ENCODE data around the gene CAMTA1.

The CAMTA1 gene

DNA sequence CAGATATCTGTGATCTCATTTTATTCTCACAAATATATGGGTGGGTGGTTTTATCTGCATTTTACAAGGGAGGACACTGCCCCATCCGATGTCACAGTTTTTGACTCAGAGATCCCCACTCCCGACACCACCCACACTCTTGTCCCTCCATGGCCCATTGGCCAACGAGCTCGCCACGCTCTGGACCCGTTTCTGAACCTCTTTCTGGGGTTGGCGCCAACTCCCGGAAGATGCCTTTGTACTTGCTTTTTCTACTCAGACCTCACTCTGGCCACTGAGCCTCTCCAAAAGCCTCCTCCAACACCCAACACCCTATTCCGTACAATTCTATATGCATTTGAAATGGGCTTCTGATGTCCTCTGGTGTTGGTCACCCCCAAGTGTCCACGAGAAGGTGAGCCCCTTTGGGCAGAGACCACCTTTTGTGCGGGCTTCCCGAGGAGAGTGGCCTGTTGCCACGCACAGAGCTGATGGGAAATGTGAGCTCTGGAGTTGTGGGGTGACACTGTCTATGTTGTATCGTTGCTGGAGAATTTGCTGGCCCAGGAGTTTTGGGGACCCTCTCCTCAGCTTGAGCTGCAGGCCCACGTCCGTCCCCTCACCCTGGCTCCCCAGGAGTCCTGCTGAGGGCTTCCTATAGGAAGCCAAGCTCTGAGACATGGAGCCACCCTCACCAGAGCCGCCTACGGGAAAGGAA, 618.9 kb downstream of the CAMTA1 start:
- H3K4me3 ChIP-seq (ENCODE audit: insufficient read depth, low read length, poor library complexity, severe bottlenecking): no peak overlapping the region
- no peaks in the 10 kb centered on the region for H3K79me2 ChIP-seq (ENCODE audit: insufficient read depth, low read length)
- no peak overlapping the region for H3K9ac ChIP-seq (ENCODE audit: low read length)
- TF ChIP-seq EZH2phosphoT487 (conservative IDR thresholded peaks at IDR 0.05; ENCODE audit: low read length): no peak
- TF ChIP-seq, protein P1, sequence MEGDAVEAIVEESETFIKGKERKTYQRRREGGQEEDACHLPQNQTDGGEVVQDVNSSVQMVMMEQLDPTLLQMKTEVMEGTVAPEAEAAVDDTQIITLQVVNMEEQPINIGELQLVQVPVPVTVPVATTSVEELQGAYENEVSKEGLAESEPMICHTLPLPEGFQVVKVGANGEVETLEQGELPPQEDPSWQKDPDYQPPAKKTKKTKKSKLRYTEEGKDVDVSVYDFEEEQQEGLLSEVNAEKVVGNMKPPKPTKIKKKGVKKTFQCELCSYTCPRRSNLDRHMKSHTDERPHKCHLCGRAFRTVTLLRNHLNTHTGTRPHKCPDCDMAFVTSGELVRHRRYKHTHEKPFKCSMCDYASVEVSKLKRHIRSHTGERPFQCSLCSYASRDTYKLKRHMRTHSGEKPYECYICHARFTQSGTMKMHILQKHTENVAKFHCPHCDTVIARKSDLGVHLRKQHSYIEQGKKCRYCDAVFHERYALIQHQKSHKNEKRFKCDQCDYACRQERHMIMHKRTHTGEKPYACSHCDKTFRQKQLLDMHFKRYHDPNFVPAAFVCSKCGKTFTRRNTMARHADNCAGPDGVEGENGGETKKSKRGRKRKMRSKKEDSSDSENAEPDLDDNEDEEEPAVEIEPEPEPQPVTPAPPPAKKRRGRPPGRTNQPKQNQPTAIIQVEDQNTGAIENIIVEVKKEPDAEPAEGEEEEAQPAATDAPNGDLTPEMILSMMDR (IDR thresholded peaks at IDR 0.05; ENCODE audit: insufficient read depth, low read length, poor library complexity, severe bottlenecking): no peak
- H3K36me3 ChIP-seq (ENCODE audit: low read length): no peaks in the 10 kb centered on the region
- H2AFZ ChIP-seq (ENCODE audit: low read depth, low read length, severe bottlenecking): no peak overlapping the region
- no peak overlapping the region for H3K4me2 ChIP-seq (ENCODE audit: low read depth, low read length, poor library complexity, severe bottlenecking)
- H3K27me3 ChIP-seq (ENCODE audit: low read length): no peaks in the 10 kb centered on the region
- H3F3A ChIP-seq (ENCODE audit: insufficient read depth): no peaks in the 10 kb centered on the region
- H4K20me1 ChIP-seq (ENCODE audit: low read depth, low read length): no peaks in the 10 kb centered on the region
- no peaks in the 10 kb centered on the region for H3K9me3 ChIP-seq (ENCODE audit: insufficient read depth, low read length)
- H3K27ac ChIP-seq (ENCODE audit: low read depth, low read length): no peak overlapping the region
- H3K9me2 ChIP-seq (replicated peaks; ENCODE audit: insufficient read depth, low read length): no peaks in the 10 kb centered on the region

- H3K27me3 ChIP-seq (ENCODE audit: low read length): no peaks in the 10 kb centered on the region
- H3F3A ChIP-seq (ENCODE audit: insufficient read depth): no peaks in the 10 kb centered on the region
- TF ChIP-seq EZH2phosphoT487 (conservative IDR thresholded peaks at IDR 0.05; ENCODE audit: low read length): no peak
- TF ChIP-seq, protein P1 (IDR thresholded peaks at IDR 0.05; ENCODE audit: insufficient read depth, low read length, poor library complexity, severe bottlenecking): no peak
- no peaks in the 10 kb centered on the region for H3K9me3 ChIP-seq (ENCODE audit: insufficient read depth, low read length)
- H3K79me2 ChIP-seq (ENCODE audit: insufficient read depth, low read length): no peaks in the 10 kb centered on the region
- H4K20me1 ChIP-seq (ENCODE audit: low read depth, low read length): no peaks in the 10 kb centered on the region
- H2AFZ ChIP-seq (ENCODE audit: low read depth, low read length, severe bottlenecking): no peak overlapping the region
- H3K27ac ChIP-seq (ENCODE audit: low read depth, low read length): no peak overlapping the region
- no peak overlapping the region for H3K9ac ChIP-seq (ENCODE audit: low read length)
- no peak overlapping the region for H3K4me3 ChIP-seq (ENCODE audit: insufficient read depth, low read length, poor library complexity, severe bottlenecking)
- no peak overlapping the region for H3K4me2 ChIP-seq (ENCODE audit: low read depth, low read length, poor library complexity, severe bottlenecking)
- H3K36me3 ChIP-seq (ENCODE audit: low read length): no peaks in the 10 kb centered on the region
- H3K9me2 ChIP-seq (replicated peaks; ENCODE audit: insufficient read depth, low read length): no peaks in the 10 kb centered on the region
These were observed 620.7 kb downstream of the CAMTA1 start for GRCh38 chr1:7405844-7406500.

DNA sequence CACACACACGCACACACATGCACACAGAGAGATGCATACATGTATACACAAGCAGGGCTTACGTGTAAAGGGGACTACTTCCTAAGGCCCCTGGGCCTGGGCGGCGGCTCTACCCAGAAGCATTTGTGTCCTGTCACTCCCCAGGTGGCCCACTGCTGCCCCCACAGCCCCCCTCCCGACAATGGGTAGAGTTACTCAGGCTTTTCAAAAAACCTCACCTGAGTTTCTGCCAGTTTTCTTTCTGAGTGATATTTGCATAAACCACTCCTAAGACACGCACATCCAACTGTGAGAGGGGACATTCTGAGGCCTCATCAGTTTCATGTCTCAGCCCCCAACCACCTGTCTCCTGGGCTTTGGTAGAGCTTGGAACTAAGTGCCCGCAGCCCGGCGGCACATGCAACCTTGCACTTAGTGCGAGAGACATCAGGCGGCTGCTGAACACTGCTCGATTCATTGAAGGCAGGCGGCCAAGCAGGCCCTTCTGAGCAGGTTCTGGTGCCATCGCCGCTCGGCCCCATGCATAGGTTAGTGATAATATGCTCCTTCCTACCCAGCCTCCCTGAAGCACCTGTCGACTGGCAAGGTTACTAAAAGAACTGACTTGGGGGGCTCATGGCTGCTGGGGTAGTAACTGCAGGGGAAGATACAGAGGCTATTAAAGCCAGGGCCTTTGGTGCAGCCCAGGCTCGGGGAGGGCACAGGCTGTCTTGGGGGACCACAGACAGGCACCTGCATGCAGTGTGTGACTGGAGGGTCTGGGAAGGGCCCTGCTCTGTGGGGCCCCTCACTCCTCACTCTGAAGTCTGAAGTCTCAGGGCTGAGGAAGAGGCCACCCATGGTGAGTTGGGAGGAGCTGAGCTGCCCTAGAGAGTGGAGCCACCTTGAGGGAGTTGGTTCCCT, 621.6 kb downstream of the CAMTA1 start:
- no peak overlapping the region for H3K4me2 ChIP-seq (ENCODE audit: low read depth, low read length, poor library complexity, severe bottlenecking)
- no peaks in the 10 kb centered on the region for H3K79me2 ChIP-seq (ENCODE audit: insufficient read depth, low read length)
- TF ChIP-seq EZH2phosphoT487 (conservative IDR thresholded peaks at IDR 0.05; ENCODE audit: low read length): no peak
- TF ChIP-seq, protein P1 (IDR thresholded peaks at IDR 0.05; ENCODE audit: insufficient read depth, low read length, poor library complexity, severe bottlenecking): no peak
- no peaks in the 10 kb centered on the region for H3K9me3 ChIP-seq (ENCODE audit: insufficient read depth, low read length)
- H3K4me3 ChIP-seq (ENCODE audit: insufficient read depth, low read length, poor library complexity, severe bottlenecking): no peak overlapping the region
- no peak overlapping the region for H2AFZ ChIP-seq (ENCODE audit: low read depth, low read length, severe bottlenecking)
- no peak overlapping the region for H3K9ac ChIP-seq (ENCODE audit: low read length)
- H3K27me3 ChIP-seq (ENCODE audit: low read length): no peaks in the 10 kb centered on the region
- H3K27ac ChIP-seq (ENCODE audit: low read depth, low read length): no peak overlapping the region
- H3F3A ChIP-seq (ENCODE audit: insufficient read depth): no peaks in the 10 kb centered on the region
- no peaks in the 10 kb centered on the region for H3K9me2 ChIP-seq (replicated peaks; ENCODE audit: insufficient read depth, low read length)
- H3K36me3 ChIP-seq (ENCODE audit: low read length): no peaks in the 10 kb centered on the region
- no peaks in the 10 kb centered on the region for H4K20me1 ChIP-seq (ENCODE audit: low read depth, low read length)

Data from SU-DHL-6 (cell line).